GM21447 (cell line): ENCODE results near the gene NVL.
A peak's percentile ranks its signal among the peaks of the same experiment; 100 is the strongest.

ENCODE experiments used
- ATAC-seq: cut with Tn5 transposase; IDR thresholded peaks from one replicate; pipeline ENCODE4 v1.9.1; 2021; ENCODE audit not compliant: unreplicated experiment

The NVL gene

GRCh38 chr1:224289396-224289795 lies 40.6 kb downstream of the NVL start:
- no peak for ATAC-seq

DNA sequence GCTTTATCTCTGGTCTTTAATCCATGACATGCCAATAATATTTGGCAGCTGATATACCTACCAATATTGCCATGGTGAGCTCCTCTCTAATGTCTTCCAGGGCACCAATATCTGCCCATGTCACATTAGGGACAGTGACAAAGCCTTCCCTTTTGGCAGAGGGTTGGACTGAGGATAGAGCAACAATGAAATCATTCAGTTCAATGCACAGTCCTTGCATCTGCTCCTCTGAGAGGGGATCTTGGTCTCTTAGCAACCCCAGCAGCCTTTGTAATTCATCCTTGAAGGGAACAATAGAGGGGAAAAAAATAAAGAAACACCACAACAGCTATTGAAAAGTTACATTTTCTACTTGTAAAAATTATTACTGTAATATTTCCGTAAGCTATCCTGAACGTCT lies 42.3 kb downstream of the NVL start:
- no peak for ATAC-seq

DNA sequence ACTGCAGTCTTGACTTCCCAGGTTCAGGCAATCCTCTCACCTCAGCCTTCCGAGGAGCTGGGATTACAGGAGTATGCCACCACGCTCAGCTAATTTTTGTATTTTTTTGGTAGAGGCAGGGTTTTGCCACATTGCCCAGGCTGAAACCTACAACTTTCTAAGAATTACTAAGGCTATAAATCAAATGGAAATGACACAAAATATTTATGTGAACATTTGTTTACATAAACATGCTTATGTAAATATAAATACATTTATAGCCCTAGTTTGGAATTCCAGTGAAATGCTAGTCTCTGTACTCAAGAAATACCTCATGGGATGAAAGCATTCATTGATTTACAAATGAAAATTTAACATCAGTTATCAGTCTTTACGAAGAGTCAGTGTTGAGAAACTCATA lies 47.8 kb downstream of the NVL start:
- no peak for ATAC-seq

DNA sequence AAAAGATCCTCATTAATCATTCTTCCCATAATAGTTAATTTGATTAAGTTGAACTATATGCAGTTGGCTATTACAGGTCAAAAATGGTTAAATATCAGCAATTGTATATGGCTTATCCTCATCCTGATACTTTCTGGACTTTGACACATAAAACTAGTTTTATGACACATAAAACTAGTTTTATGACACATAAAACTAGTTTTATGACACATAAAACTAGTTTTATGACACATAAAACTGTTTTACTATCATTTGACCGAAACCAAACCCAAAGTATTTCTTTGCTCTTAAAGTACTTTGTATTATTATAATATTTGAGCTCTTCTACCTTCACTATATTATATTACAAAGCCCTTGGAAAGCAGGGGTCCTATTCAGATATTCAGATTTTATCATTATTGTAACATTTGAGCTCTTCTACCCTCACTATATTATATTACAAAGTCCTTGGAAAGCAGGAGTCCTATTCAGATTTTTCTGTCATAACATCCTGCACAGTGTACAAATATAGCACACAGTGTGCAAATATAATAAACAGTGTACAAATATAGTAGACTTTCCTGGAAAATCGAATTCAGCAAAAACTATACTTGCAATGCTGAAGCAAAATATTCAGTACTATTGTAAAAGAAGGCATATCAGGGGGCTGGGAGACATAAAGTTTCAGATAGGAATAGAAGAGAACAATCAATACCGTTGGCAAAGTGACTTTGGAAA lies 53.0 kb downstream of the NVL start:
- no peak for ATAC-seq

DNA sequence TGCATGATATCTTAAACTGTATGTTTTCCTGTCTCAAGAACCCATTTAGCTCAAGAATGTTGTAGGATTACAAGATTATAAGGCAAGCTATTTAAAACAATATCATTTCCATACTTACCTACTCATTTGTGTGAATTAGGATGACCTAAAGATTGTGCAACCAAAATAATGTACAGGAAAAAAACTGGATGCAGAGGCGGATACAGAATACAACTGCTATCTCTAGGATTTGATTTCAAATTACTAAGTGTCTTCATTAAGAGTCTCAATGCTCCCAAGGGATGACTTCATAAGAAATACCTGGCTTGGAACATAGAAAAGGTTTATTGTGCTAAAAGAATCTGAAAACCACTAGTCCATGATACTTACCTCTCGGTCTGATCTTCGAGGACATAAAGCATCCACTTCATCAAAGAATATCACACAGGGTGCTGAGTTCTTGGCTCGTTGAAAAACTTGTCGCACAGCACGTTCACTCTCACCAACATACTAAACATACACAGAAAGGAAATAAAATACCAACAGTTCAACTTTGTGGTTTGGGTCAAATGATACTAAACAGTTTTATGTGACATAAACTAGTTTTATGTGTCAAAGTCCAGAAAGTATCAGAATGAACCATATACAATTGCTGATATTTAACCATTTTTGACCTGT lies 54.9 kb downstream of the NVL start:
- no peak for ATAC-seq

- no peak for ATAC-seq
These were observed 56.3 kb downstream of the NVL start for GRCh38 chr1:224273641-224274040.

GRCh38 chr1:224271106-224271505 lies 58.9 kb downstream of the NVL start:
- ATAC-seq = no peak

DNA sequence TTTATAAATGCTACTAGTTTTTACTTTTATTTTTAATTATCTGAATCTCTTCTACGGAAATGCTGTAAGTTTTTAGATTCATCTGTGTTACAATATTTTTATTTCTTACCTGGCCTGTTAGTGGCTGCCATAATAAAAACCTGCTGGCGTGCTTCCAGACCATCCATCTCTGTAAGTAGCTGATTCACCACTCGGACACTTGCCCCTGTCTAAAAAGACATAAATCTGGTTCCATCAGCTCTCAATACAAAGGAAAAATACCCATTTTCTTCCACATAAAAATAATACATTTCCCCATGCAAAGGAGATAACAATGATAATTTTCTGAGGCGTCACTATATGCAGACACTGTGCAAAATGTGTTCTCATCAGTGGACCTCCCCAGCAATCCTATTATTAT lies 62.0 kb downstream of the NVL start:
- ATAC-seq = no peak

- ATAC-seq = no peak
These were observed 62.8 kb downstream of the NVL start for GRCh38 chr1:224266915-224267856.

DNA sequence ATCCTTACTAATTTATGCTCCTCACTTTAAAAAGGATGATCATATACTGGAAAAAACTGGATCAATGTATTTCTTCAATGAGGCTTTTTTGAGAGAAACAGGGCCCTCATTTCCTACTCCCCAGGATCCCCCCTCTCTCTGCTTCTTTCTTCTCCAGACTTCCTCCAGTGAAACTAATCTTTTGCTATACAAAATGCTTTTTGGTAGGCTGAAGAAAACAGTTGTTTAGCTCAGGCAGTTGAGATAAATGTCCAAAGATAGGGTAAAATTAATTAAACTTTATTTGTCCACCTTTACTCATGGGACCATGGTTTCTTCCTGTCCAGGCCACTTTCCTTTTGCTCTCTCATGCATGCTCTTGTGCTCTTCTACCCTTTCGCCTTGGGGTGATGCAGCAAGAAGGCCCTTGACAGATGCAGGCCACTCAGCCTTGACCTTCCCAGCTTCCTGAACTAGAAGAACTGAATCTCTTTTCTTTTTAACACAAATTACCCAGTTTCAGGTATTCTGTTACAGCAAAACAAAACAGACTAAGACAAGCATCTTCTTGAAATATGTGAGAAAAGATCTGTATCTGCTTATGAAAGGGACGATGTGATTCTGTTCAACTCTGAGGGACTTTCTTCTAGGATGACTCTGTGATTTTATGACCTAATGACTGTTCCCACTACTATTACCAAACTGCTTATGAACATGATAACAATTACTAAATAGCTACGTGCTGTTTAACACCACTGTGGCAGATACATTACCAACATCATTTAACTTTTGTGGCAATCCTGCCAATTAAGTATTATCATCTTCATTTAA lies 63.7 kb downstream of the NVL start:
- ATAC-seq = peak; percentile 90

GRCh38 chr1:224264321-224264720 lies 65.7 kb downstream of the NVL start:
- no peak for ATAC-seq

GRCh38 chr1:224262373-224263054 lies 67.5 kb downstream of the NVL start:
- ATAC-seq = no peak

DNA sequence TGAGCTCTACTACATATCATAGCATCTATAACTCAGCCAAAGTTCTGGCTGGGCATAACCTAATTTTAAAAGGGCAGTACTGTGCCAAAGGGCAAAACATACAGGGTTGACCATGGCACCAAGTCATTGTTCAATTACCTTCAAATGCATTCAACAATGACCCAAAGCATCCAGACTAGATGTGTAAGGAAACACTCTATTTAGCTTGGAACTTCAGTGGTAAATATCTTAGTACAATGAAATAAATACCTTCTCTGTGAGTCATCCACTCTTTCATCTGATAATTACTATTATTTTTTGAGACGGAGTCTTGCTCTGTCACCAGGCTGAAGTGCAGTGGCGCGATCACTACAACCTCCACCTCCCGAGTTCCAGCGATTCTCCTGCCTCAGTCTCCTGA lies 70.0 kb downstream of the NVL start:
- ATAC-seq = no peak

DNA sequence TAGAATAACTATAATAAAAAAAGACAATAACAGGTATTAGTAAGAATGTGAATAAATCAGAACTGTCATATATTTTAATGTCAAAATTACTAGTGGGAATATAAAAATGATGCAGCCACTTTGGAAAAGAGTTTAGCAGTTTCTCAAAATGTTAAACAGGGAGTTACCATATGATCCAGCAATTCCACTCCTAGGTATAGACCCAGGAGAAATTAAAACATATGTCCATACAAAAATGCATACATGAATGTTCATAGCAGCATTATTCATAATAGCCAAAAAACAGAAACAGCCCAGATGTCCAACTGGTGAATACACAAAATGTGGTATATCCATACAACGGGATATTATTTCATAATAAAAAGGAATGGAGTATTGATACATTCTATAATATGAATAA lies 71.6 kb downstream of the NVL start:
- no peak for ATAC-seq

DNA sequence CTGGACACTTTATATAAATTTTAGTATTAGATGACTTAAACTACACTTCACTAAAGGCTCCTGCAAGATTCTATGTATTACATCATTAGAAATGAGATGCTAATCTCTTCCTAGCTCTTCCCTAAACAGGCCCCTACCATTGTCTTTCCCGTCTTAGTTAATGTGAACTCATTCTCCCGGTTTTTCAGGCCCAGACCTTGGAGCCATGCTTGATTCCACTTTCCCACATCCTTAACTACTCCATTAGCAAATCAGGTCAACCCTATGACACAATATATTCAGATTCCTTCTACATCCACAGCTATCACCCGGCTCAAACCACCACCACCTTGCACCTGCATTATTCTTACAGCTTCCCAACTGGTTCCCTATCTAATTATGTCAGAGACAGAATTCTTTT lies 73.3 kb downstream of the NVL start:
- no peak for ATAC-seq

DNA sequence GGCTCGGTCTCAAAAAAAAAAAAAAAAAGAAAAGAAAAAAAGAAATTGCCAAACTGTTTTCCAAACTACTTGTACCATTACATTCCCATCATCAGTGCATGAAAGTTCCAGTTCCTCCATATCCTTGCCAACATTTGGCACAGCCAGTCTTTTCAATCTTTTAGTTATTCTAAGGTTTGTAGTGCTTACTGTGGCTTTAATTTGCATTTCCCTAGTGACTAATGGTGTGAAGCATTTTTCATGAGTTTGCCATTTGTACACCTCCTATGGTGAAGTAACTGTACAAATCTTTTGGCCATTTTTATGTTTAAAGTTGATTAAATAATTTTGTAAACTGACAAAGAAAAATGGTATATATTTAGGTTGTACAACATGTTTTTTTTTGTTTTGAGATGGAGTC lies 76.3 kb downstream of the NVL start:
- no peak for ATAC-seq

DNA sequence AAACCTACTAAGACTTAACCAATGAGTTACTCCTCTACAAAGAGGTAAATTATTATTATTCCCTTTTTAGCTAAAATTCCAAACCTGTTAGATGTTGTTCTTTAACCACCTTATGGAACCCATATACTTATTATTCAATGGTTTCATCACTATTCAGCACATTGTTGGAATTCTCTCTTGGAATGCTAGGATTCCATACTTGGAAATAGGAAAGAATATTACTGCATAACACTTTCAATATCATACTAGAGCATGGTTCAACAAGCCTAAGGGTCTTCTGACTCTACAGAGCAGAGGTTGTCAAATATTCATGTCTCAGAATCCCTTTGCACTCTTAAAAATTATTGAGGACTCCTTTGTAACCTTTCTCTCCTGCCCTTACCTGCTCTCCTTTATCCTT lies 77.5 kb downstream of the NVL start:
- ATAC-seq = no peak

GRCh38 chr1:224251741-224252146 lies 78.2 kb downstream of the NVL start:
- no peak for ATAC-seq

DNA sequence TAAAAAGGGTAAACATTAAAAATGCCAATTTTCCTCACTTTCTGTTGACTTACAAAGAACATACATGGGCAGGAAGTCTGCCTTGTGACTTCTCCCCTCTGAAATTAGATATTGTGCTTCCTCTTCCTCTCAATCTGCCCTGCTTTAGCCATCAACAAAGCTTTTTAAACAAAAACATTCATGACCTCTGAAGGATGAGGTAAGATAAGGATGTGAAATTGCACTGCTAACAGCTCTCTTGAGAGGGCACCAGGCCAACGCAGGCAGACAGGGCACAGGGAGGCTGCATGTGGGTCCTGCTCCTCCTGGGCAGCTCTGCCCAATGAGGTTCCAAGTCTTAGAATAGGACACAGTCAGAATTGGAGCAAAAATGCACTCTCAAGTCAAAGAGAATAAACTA lies 84.8 kb downstream of the NVL start:
- peak; percentile 81 for ATAC-seq

DNA sequence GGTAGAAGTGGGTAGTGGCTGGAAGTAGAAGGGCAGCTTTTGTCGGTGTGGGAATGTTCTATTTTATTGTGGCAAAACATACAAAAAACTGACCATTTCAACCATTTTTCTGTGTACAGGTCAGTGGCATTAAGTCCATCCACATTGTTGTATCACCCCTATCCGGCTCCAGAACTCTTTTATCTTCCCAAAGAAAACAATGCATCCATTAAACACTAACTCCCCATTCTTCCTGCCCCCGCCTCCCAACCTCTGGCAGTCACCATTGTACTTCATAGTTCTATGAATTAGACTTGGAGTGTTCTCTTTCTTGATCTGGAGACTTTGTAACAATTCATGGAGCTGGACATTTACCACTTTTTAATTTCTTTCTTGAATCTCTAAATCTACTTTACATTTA lies 91.2 kb downstream of the NVL start:
- no peak for ATAC-seq
